ENCODE results near the gene NBR1. TPM values are rescaled to one million over a fixed set of nuclear protein-coding genes. Genes with fewer than 3 reads are reported as not detected.
"Not testable (repeated sequence)": the region's sequence is repeated elsewhere in the genome, so short reads cannot be mapped to it uniquely, and the experiment has no call there.

Gene NBR1
- total and polyA plus RNA-seq, 2 of the 4 experiments (the other 2 are of a cell fraction): 52.4 to 132 TPM

- intact Hi-C loops (cut with micrococcal nuclease): no loop called here
- H4K20me1 ChIP-seq (ENCODE audit: insufficient read depth, low read length): no peaks in the 10 kb centered on the region
- no peak overlapping the region for H3K27ac ChIP-seq (ENCODE audit: insufficient read depth, low read length)
- no peaks in the 10 kb centered on the region for H3K27me3 ChIP-seq (ENCODE audit: control insufficient read depth, insufficient read depth, low read length)
- H3K23ac ChIP-seq (ENCODE audit: low read depth, low read length): no peak overlapping the region
- H3K18ac ChIP-seq (ENCODE audit: low read depth, low read length): no peak overlapping the region
- H2AK5ac ChIP-seq (ENCODE audit: low read depth, low read length): no peak overlapping the region
- no peaks in the 10 kb centered on the region for H3K9me3 ChIP-seq (ENCODE audit: control insufficient read depth, insufficient read depth, low read length)
- H2BK120ac ChIP-seq (ENCODE audit: low read depth, low read length): no peak overlapping the region
- no peak overlapping the region for H3K4me3 ChIP-seq (ENCODE audit: insufficient read depth, low read depth, low read length)
- no peak overlapping the region for H4K8ac ChIP-seq (ENCODE audit: low read depth in 2 of 2, low read length in 2 of 2)
- H3K56ac ChIP-seq (ENCODE audit: extremely low read depth, insufficient read depth, low read length): no peak overlapping the region
- H3K4me2 ChIP-seq (ENCODE audit: low read depth, low read length): no peak overlapping the region
- H4K91ac ChIP-seq (ENCODE audit: insufficient read depth, low read depth, low read length): no peak overlapping the region
- no peak overlapping the region for H3K4ac ChIP-seq (ENCODE audit: low read depth, low read length)
- BruUV-seq (replicated peaks): no TSS peak
- no peak overlapping the region for H3K9ac ChIP-seq (ENCODE audit: low read depth, low read length)
- H3K9me1 ChIP-seq (ENCODE audit: insufficient read depth, low read length): no peaks in the 10 kb centered on the region
- no peak overlapping the region for H2AFZ ChIP-seq (replicated peaks; ENCODE audit: low read length, poor library complexity)
- in situ Hi-C loops (cut with MboI; ENCODE audit: low sequenced_read_pairs): no loop called here
- peaks cover 29% of the 10 kb centered on the region for H3K36me3 ChIP-seq (ENCODE audit: control insufficient read depth, insufficient read depth, low read length)
- ChIA-PET CTCF (no interaction called here), POLR2A (ENCODE audit: unreplicated experiment) (no interaction called here)
- H2BK15ac ChIP-seq (ENCODE audit: low read depth, low read length): no peak overlapping the region
- H2BK20ac ChIP-seq (ENCODE audit: low read depth, low read length): no peak overlapping the region
- WGBS, 2 experiments (ENCODE audit: extremely low coverage in 2 of 2, insufficient read length in 1 of 2): 95% methylated on average over 4 of the region's 19 CpGs; no CpG with 5 or more reads in 1 of the 2 experiments
- no peak overlapping the region for H4K5ac ChIP-seq (ENCODE audit: low read depth, low read length)
- peaks cover 5% of the 10 kb centered on the region in 2 experiments for H3K79me1 ChIP-seq (ENCODE audit: low read depth in 1 of 2, low read length in 2 of 2)
- dilution Hi-C loops (cut with HindIII; ENCODE audit: low sequenced_read_pairs, unreplicated experiment): no loop called here
- TF ChIP-seq MAFK (IDR thresholded peaks at IDR 0.05; ENCODE audit: low read depth, low read length): no peak
- no peak for TF ChIP-seq RAD21 (IDR thresholded peaks at IDR 0.05; ENCODE audit: low read length)
- no peak for TF ChIP-seq CEBPB (IDR thresholded peaks at IDR 0.05; ENCODE audit: low read depth, low read length)
- no peak for TF ChIP-seq RFX5 (IDR thresholded peaks at IDR 0.05; ENCODE audit: low read depth, low read length)
- TF ChIP-seq FOS (IDR thresholded peaks at IDR 0.05; ENCODE audit: low read depth, low read length): no peak
- TF ChIP-seq MXI1 (IDR thresholded peaks at IDR 0.05; ENCODE audit: borderline replicate concordance, low read depth, low read length): no peak
- no peak for TF ChIP-seq CTCF (conservative IDR thresholded peaks at IDR 0.05; ENCODE audit: low read depth, low read length)
- no peak for TF ChIP-seq CHD1 (IDR thresholded peaks at IDR 0.05; ENCODE audit: low read depth, low read length)
- no peak for TF ChIP-seq BHLHE40 (IDR thresholded peaks at IDR 0.05; ENCODE audit: low read depth, low read length)
- H3K4me1 ChIP-seq (ENCODE audit: control insufficient read depth, insufficient read depth, low read length): no peaks in the 10 kb centered on the region
- no peak overlapping the region for H2BK5ac ChIP-seq (ENCODE audit: low read depth, low read length, poor library complexity, severe bottlenecking)
- ATAC-seq (ENCODE audit: low read depth) (no peak), DNase-seq (no peak)
- H2AK9ac ChIP-seq (replicated peaks; ENCODE audit: low read depth, low read length, poor library complexity): no peak overlapping the region
- H3K14ac ChIP-seq (replicated peaks; ENCODE audit: low read depth, low read length): no peak overlapping the region
Observed at GRCh38 chr17:43135454-43135819, 35.6 kb upstream of the NBR1 start.

DNA sequence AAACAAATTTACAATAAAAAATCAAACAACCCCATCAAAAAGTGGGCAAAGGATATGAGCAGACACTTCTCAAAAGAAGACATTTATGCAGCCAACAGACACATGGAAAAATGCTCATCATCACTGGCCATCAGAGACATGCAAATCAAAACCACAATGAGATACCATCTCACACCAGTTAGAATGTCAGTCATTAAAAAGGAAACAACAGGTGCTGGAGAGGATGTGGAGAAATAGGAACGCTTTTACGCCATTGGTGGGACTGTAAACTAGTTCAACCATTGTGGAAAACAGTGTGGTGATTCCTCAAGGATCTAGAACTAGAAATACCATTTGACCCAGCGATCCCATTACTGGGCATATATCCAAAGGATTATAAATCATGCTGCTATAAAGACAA, 34.4 kb upstream of the NBR1 start:
- dilution Hi-C loops (cut with HindIII; ENCODE audit: low sequenced_read_pairs, unreplicated experiment); BruUV-seq (replicated peaks); intact Hi-C loops (cut with micrococcal nuclease): not testable (repeated sequence)

More for the DNA sequence above, 34.4 kb upstream of the NBR1 start:
- H3K27me3 ChIP-seq (ENCODE audit: control insufficient read depth, insufficient read depth, low read length); H3K79me1 ChIP-seq (ENCODE audit: low read depth in 1 of 2, low read length in 2 of 2); H3K14ac ChIP-seq (replicated peaks; ENCODE audit: low read depth, low read length); H3K4me1 ChIP-seq (ENCODE audit: control insufficient read depth, insufficient read depth, low read length); H4K91ac ChIP-seq (ENCODE audit: insufficient read depth, low read depth, low read length); in situ Hi-C loops (cut with MboI; ENCODE audit: low sequenced_read_pairs); H2AK5ac ChIP-seq (ENCODE audit: low read depth, low read length); H3K9ac ChIP-seq (ENCODE audit: low read depth, low read length); H2BK20ac ChIP-seq (ENCODE audit: low read depth, low read length); CTCF ChIA-PET; H3K23ac ChIP-seq (ENCODE audit: low read depth, low read length); H4K20me1 ChIP-seq (ENCODE audit: insufficient read depth, low read length); H2BK120ac ChIP-seq (ENCODE audit: low read depth, low read length); H4K5ac ChIP-seq (ENCODE audit: low read depth, low read length); ATAC-seq (ENCODE audit: low read depth); H2BK15ac ChIP-seq (ENCODE audit: low read depth, low read length); H3K4me3 ChIP-seq (ENCODE audit: insufficient read depth, low read depth, low read length); H3K27ac ChIP-seq (ENCODE audit: insufficient read depth, low read length); H2AK9ac ChIP-seq (replicated peaks; ENCODE audit: low read depth, low read length, poor library complexity); H2BK5ac ChIP-seq (ENCODE audit: low read depth, low read length, poor library complexity, severe bottlenecking); POLR2A ChIA-PET (ENCODE audit: unreplicated experiment); H3K4me2 ChIP-seq (ENCODE audit: low read depth, low read length); H3K18ac ChIP-seq (ENCODE audit: low read depth, low read length); H3K4ac ChIP-seq (ENCODE audit: low read depth, low read length); H3K56ac ChIP-seq (ENCODE audit: extremely low read depth, insufficient read depth, low read length); H4K8ac ChIP-seq (ENCODE audit: low read depth in 2 of 2, low read length in 2 of 2); DNase-seq; H3K9me3 ChIP-seq (ENCODE audit: control insufficient read depth, insufficient read depth, low read length); H2AFZ ChIP-seq (replicated peaks; ENCODE audit: low read length, poor library complexity); H3K9me1 ChIP-seq (ENCODE audit: insufficient read depth, low read length): not testable (repeated sequence)
- H3K36me3 ChIP-seq (ENCODE audit: control insufficient read depth, insufficient read depth, low read length): peaks cover 29% of the 10 kb centered on the region
- no CpG with 5 or more reads among the region's 3 CpGs for WGBS, 2 experiments (ENCODE audit: extremely low coverage in 2 of 2, insufficient read length in 1 of 2)
